Mesenchymal stem cell (in vitro differentiated cells and primary cell): ENCODE measurements around the gene ICA1.

Experiments used
- DNase-seq: peaks from one replicate; pipeline ENCODE4 v3.0.0-alpha.2; 2013
- H2AFZ ChIP-seq: one replicate; pipeline ENCODE4 v1.6.1; 2013; ENCODE audit warnings: low read depth, mild to moderate bottlenecking, control low read depth, inconsistent platforms, low read length, moderate library complexity
- H2AK5ac ChIP-seq: 2 replicates; pipeline ENCODE4 v1.6.1; 2013; ENCODE audit warnings: low read length, moderate library complexity, mild to moderate bottlenecking, inconsistent platforms; ENCODE audit not compliant: severe bottlenecking
- H2BK120ac ChIP-seq: one replicate; pipeline ENCODE4 v1.6.1; 2013; ENCODE audit warnings: low read depth, mild to moderate bottlenecking, inconsistent platforms, low read length, moderate library complexity
- H2BK12ac ChIP-seq, 2 experiments: one replicate each; pipeline ENCODE4 v1.6.1; 2013; ENCODE audit warnings: inconsistent platforms in 2 of 2, low read length in 2 of 2, mild to moderate bottlenecking in 2 of 2, moderate library complexity in 2 of 2, control low read depth in 1 of 2
- H2BK15ac ChIP-seq: one replicate; pipeline ENCODE4 v1.6.1; 2013; ENCODE audit warnings: mild to moderate bottlenecking, low read depth, inconsistent platforms; ENCODE audit not compliant: poor library complexity, severe bottlenecking
- H2BK5ac ChIP-seq: 2 replicates; pipeline ENCODE4 v1.6.1; 2013; ENCODE audit warnings: low read depth, mild to moderate bottlenecking, low read length, control low read depth, inconsistent platforms; ENCODE audit not compliant: poor library complexity, severe bottlenecking
- H3K14ac ChIP-seq, 2 experiments: one replicate each; pipeline ENCODE4 v1.6.1; 2013; ENCODE audit warnings: inconsistent platforms in 2 of 2, low read length in 2 of 2, control low read depth in 1 of 2, mild to moderate bottlenecking in 1 of 2, moderate library complexity in 1 of 2
- H3K18ac ChIP-seq, 2 experiments: one replicate each; pipeline ENCODE4 v1.6.1; 2013; ENCODE audit warnings: inconsistent platforms in 2 of 2, low read length in 2 of 2, control low read depth in 1 of 2, low read depth in 1 of 2, mild to moderate bottlenecking in 1 of 2
- H3K23ac ChIP-seq, 2 experiments: one replicate each; pipeline ENCODE4 v1.6.1; 2013; ENCODE audit warnings: inconsistent platforms in 2 of 2, low read length in 2 of 2, mild to moderate bottlenecking in 2 of 2, moderate library complexity in 2 of 2, control low read depth in 1 of 2
- H3K27ac ChIP-seq: 2 replicates; pipeline ENCODE4 v1.5.1; 2013; ENCODE audit warnings: mild to moderate bottlenecking, moderate library complexity, low read length, control low read depth, inconsistent platforms; ENCODE audit not compliant: poor library complexity, severe bottlenecking
- H3K27me3 ChIP-seq, 2 experiments: 2 replicates each; pipeline versions ENCODE4 v1.6.1 to v1.7.0; 2013; ENCODE audit warnings: low read length in 2 of 2, mild to moderate bottlenecking in 2 of 2, moderate library complexity in 2 of 2, control low read depth in 1 of 2, inconsistent platforms in 1 of 2; ENCODE audit not compliant: control insufficient read depth in 1 of 2, insufficient read depth in 1 of 2
- H3K36me3 ChIP-seq, 2 experiments: 2 replicates each; pipeline versions ENCODE4 v1.6.1 to v1.7.0; 2013; ENCODE audit warnings: low read length in 2 of 2, control low read depth in 1 of 2, inconsistent platforms in 1 of 2, low read depth in 1 of 2, mild to moderate bottlenecking in 1 of 2; ENCODE audit not compliant: insufficient read depth in 2 of 2, control insufficient read depth in 1 of 2
- H3K4ac ChIP-seq, 2 experiments: one replicate each; pipeline ENCODE4 v1.6.1; 2013; ENCODE audit warnings: inconsistent platforms in 2 of 2, low read length in 2 of 2, mild to moderate bottlenecking in 2 of 2, moderate library complexity in 2 of 2, control low read depth in 1 of 2, low read depth in 1 of 2
- H3K4me1 ChIP-seq: 2 replicates; pipeline ENCODE4 v1.6.1; 2013; ENCODE audit warnings: low read depth, low read length, control low read depth; ENCODE audit not compliant: control insufficient read depth, insufficient read depth
- H3K4me2 ChIP-seq: 2 replicates; pipeline ENCODE4 v1.6.1; 2013; ENCODE audit warnings: low read length, mild to moderate bottlenecking, inconsistent platforms; ENCODE audit not compliant: poor library complexity, severe bottlenecking
- H3K4me3 ChIP-seq, 2 experiments: 2 replicates each; pipeline versions ENCODE4 v1.5.1 to v1.7.0; 2013; ENCODE audit warnings: low read length in 2 of 2, mild to moderate bottlenecking in 2 of 2, control low read depth in 1 of 2, low read depth in 1 of 2; ENCODE audit not compliant: insufficient read depth in 1 of 2
- H3K79me1 ChIP-seq: replicated peaks from 2 replicates; pipeline ENCODE4 v1.6.1; 2013; ENCODE audit warnings: mild to moderate bottlenecking, control low read depth, low read length, inconsistent platforms; ENCODE audit not compliant: poor library complexity, severe bottlenecking
- H3K9ac ChIP-seq: 2 replicates; pipeline ENCODE4 v1.7.0; 2013; ENCODE audit warnings: mild to moderate bottlenecking, low read length, moderate library complexity
- H3K9me3 ChIP-seq: 2 replicates; pipeline ENCODE4 v1.7.0; 2013; ENCODE audit warnings: mild to moderate bottlenecking, low read length; ENCODE audit not compliant: control insufficient read depth
- H4K8ac ChIP-seq: one replicate; pipeline ENCODE4 v1.6.1; 2013; ENCODE audit warnings: inconsistent platforms, mild to moderate bottlenecking, low read length, moderate library complexity
- H4K91ac ChIP-seq: one replicate; pipeline ENCODE4 v1.6.1; 2013; ENCODE audit warnings: mild to moderate bottlenecking, low read length, inconsistent platforms
- WGBS: methylation state at CpG from one replicate; pipeline ENCODE4 v1.1.7; 2013; ENCODE audit warnings: mixed read lengths; 5-methylcytosine and 5-hydroxymethylcytosine counted together

Gene ICA1

DNA sequence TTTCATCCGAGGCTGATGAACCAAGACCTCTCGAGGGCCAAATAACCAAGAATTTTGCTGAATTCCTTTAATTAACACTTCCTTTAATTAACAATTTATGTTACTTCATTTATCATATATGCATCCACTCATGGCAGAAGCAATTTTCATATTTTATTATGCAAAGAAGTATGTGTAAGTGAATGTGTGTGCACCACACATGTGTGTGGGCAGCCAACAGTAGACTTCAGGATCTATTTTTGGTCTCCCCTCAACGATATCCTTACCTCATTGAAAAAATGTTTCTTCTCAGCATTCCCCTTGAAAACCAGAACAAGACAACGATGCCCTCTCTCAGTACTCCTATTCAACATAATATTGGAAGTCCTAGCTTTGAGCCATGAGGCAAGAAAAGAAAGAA, 96.8 kb downstream of the ICA1 start:
- 0% methylated on average over 3 of the region's 4 CpGs for WGBS
- H3K9me3 ChIP-seq, result no peaks in the 10 kb centered on the region
- H3K27ac ChIP-seq, result no peak overlapping the region
- H3K4me1 ChIP-seq, result peaks cover 2% of the 10 kb centered on the region
- no peaks in the 10 kb centered on the region for H3K27me3 ChIP-seq
- H3K14ac ChIP-seq, result no peak overlapping the region
- no peak overlapping the region for H3K4me3 ChIP-seq
- H3K23ac ChIP-seq, result no peak overlapping the region
- H2BK120ac ChIP-seq, result no peak overlapping the region
- no peak for DNase-seq
- no peak overlapping the region for H2AFZ ChIP-seq
- H3K36me3 ChIP-seq, result no peaks in the 10 kb centered on the region
- no peak overlapping the region for H2BK15ac ChIP-seq
- no peak overlapping the region for H3K4ac ChIP-seq
- no peak overlapping the region for H3K4me2 ChIP-seq
- H2AK5ac ChIP-seq, result no peak overlapping the region
- H3K18ac ChIP-seq, result no peak overlapping the region
- no peak overlapping the region for H2BK12ac ChIP-seq
- H3K79me1 ChIP-seq, result no peaks in the 10 kb centered on the region
- no peak overlapping the region for H2BK5ac ChIP-seq
- no peak overlapping the region for H3K9ac ChIP-seq
- no peak overlapping the region for H4K91ac ChIP-seq
- H4K8ac ChIP-seq, result no peak overlapping the region

DNA sequence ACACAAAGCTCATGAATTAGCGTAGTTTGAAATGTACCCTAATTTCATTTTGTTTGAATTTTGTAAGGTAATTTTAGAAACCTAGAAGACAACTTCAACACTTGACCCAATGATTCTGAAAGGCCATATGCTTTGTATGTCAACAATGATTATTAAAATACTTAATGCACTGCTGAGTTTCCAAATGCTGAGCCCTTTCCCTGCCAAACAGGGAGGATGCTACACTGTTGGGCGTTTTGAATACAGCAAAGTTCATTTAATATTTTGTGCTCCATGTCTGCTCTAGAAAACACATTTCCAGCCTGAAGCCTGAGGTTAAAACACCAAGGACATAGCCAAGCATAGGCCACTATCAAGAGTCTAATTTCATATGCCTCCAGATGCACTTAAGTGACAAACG, 99.8 kb downstream of the ICA1 start:
- H3K9ac ChIP-seq, result no peak overlapping the region
- H2BK5ac ChIP-seq, result no peak overlapping the region
- H3K4me3 ChIP-seq, result no peak overlapping the region
- H3K23ac ChIP-seq, result no peak overlapping the region
- no peak overlapping the region for H3K18ac ChIP-seq
- H3K4me1 ChIP-seq, result peaks cover 2% of the 10 kb centered on the region
- no peaks in the 10 kb centered on the region for H3K79me1 ChIP-seq
- no peak overlapping the region for H3K14ac ChIP-seq
- H2BK12ac ChIP-seq, result no peak overlapping the region
- WGBS, result 87% methylated on average over 1 of the region's 3 CpGs
- H3K27ac ChIP-seq, result no peak overlapping the region
- H2BK120ac ChIP-seq, result no peak overlapping the region
- H2AK5ac ChIP-seq, result no peak overlapping the region
- no peak overlapping the region for H4K8ac ChIP-seq
- H3K4me2 ChIP-seq, result no peak overlapping the region
- H3K36me3 ChIP-seq, result no peaks in the 10 kb centered on the region
- DNase-seq, result no peak
- H3K27me3 ChIP-seq, result no peaks in the 10 kb centered on the region
- H4K91ac ChIP-seq, result no peak overlapping the region
- H3K4ac ChIP-seq, result no peak overlapping the region
- no peak overlapping the region for H2AFZ ChIP-seq
- H3K9me3 ChIP-seq, result no peaks in the 10 kb centered on the region
- no peak overlapping the region for H2BK15ac ChIP-seq

DNA sequence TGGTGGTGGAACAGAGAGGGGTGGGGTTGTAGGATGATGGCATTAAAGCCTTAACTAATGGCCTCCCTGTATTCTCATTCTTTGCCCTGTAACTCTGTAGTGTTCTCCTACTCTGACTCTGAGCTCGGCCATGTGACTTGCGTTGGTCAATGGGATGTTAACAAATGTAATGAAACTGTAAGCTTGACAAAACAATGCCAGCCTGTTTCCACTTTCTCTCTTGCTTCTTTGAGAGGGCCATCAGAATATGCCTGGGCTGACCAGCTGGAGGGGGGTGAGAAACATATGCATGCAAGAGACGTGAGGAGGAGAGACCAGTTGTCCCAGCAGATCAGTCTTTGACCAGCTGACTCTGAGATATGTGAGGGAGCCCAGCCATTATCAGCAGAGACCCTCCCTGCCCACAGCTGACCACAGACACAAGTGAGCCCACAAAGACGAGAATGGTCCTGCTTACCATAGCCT, 100.6 kb downstream of the ICA1 start:
- H2BK12ac ChIP-seq, result no peak overlapping the region
- H3K36me3 ChIP-seq, result no peaks in the 10 kb centered on the region
- no peak overlapping the region for H3K9ac ChIP-seq
- H3K79me1 ChIP-seq, result no peaks in the 10 kb centered on the region
- no peak overlapping the region for H3K4me2 ChIP-seq
- no peak overlapping the region for H2BK120ac ChIP-seq
- H2BK5ac ChIP-seq, result no peak overlapping the region
- no peak overlapping the region for H2BK15ac ChIP-seq
- H3K27me3 ChIP-seq, result no peaks in the 10 kb centered on the region
- no peak overlapping the region for H3K4ac ChIP-seq
- no peak overlapping the region for H3K27ac ChIP-seq
- no peak overlapping the region for H4K8ac ChIP-seq
- no peak overlapping the region for H3K14ac ChIP-seq
- no peak overlapping the region for H3K18ac ChIP-seq
- H2AK5ac ChIP-seq, result no peak overlapping the region
- no peak for DNase-seq
- peaks cover 2% of the 10 kb centered on the region for H3K4me1 ChIP-seq
- WGBS, result 88% methylated on average over 4 of the region's 4 CpGs
- H2AFZ ChIP-seq, result no peak overlapping the region
- H3K4me3 ChIP-seq, result no peak overlapping the region
- no peak overlapping the region for H4K91ac ChIP-seq
- no peaks in the 10 kb centered on the region for H3K9me3 ChIP-seq
- H3K23ac ChIP-seq, result no peak overlapping the region

DNA sequence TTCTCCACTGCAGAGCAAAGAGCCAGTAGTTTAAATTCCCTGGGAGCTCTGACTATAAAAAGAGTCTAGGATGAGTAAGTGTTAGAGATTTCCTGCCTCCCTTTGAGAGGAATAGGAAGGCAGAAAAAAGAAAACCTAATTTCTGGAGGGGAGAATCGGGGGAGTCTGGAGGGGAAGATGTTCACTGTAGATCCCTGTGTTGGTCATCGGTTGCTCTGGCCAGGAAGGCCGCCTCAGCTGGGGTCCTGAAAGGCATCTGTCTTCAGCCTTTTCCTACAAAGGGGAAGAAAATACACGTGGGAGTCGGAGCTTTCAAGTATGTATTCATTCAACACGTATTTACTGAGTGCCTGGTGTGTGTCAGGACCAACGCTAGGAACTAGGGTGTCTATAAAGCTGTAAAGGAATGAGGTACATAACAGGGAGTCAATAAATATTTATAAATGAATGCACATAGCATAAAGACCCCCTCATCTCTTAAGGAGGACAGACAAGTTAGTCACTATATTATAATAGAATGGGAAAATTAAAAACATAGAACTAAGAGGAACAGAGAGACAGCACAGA, 101.1 kb downstream of the ICA1 start:
- no peak overlapping the region for H4K8ac ChIP-seq
- H3K36me3 ChIP-seq, result no peaks in the 10 kb centered on the region
- peak overlapping the region; percentile 47 for H3K4me2 ChIP-seq
- H3K9ac ChIP-seq, result no peak overlapping the region
- H2AFZ ChIP-seq, result no peak overlapping the region
- no peak overlapping the region for H2BK5ac ChIP-seq
- no peak overlapping the region for H4K91ac ChIP-seq
- no peak overlapping the region for H3K18ac ChIP-seq
- no peaks in the 10 kb centered on the region for H3K27me3 ChIP-seq
- no peak overlapping the region for H2BK120ac ChIP-seq
- no peaks in the 10 kb centered on the region for H3K79me1 ChIP-seq
- H3K27ac ChIP-seq, result no peak overlapping the region
- no peak overlapping the region for H2AK5ac ChIP-seq
- no peak overlapping the region for H3K23ac ChIP-seq
- H2BK12ac ChIP-seq, result no peak overlapping the region
- H2BK15ac ChIP-seq, result no peak overlapping the region
- H3K14ac ChIP-seq, result no peak overlapping the region
- H3K4me3 ChIP-seq, result no peak overlapping the region
- peaks cover 2% of the 10 kb centered on the region for H3K4me1 ChIP-seq
- DNase-seq, result no peak
- H3K4ac ChIP-seq, result no peak overlapping the region
- H3K9me3 ChIP-seq, result no peaks in the 10 kb centered on the region
- 68% methylated on average over 6 of the region's 7 CpGs for WGBS
